ENCODE data around the gene DQX1.

DNA sequence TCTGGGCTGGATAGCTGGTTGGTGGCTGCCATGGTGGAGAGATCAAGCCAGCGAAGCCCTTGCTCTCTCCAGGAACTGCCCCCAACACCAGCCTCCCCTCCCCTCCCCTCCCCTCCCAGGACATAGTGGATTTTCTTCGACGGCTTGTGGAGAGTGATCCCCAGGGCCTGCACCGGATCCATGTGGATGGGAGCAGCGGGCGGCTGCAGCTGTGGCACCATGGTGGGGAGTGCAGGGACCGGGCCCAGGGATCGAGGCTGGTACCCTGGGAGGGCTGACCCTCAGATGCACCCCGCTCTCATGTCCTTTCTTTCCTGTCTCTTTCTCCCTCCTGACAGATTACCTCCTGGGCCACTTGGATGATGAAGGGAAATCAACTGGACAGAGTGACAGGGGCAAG is 36.1 kb downstream of the DQX1 start:
- TF ChIP-seq, protein P1, sequence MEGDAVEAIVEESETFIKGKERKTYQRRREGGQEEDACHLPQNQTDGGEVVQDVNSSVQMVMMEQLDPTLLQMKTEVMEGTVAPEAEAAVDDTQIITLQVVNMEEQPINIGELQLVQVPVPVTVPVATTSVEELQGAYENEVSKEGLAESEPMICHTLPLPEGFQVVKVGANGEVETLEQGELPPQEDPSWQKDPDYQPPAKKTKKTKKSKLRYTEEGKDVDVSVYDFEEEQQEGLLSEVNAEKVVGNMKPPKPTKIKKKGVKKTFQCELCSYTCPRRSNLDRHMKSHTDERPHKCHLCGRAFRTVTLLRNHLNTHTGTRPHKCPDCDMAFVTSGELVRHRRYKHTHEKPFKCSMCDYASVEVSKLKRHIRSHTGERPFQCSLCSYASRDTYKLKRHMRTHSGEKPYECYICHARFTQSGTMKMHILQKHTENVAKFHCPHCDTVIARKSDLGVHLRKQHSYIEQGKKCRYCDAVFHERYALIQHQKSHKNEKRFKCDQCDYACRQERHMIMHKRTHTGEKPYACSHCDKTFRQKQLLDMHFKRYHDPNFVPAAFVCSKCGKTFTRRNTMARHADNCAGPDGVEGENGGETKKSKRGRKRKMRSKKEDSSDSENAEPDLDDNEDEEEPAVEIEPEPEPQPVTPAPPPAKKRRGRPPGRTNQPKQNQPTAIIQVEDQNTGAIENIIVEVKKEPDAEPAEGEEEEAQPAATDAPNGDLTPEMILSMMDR (IDR thresholded peaks at IDR 0.05) = no peak
- no peak for TF ChIP-seq ZFX (IDR thresholded peaks at IDR 0.05; ENCODE audit: borderline replicate concordance)

All from 22Rv1 (cell line).